GM12801 (cell line): Measurements from ENCODE around the gene EHD3.

ENCODE experiments used
- CTCF ChIP-seq: IDR thresholded peaks from one replicate; pipeline ENCODE4 v1.5.1; 2011; ENCODE audit warnings: control low read depth; ENCODE audit not compliant: insufficient read length; ENCODE audit errors: extremely low read depth

The EHD3 gene

DNA sequence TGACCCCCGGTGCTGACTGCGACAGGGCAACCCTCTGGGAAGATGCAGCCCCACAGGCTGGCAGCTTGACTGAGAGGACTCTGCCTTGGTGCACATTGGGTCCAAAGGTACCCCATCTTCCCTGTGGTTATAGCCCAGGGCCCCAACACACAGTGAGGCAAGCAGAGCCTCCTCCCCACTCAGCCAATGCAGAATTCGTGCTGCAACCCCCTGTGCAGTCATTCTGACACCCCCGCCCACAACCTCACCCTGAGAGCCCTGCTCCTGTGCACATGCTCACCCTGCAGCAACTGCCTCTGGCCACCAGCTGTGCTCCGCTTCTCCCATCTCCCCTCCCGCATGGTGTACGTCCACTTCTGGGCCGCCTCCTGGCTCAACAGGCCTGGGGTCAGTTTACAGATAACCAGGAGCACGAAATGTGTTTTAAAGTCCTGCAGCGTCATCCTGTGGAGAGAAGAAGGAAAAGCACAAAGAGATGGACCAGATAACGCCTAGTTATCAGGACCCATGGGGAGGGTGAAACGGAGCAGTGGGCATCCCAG is 41.0 kb upstream of the EHD3 start:
- TF ChIP-seq CTCF: no peak

- no peak for TF ChIP-seq CTCF
These were observed 40.1 kb upstream of the EHD3 start for GRCh38 chr2:31193806-31194205.

GRCh38 chr2:31196622-31197021 is 37.3 kb upstream of the EHD3 start:
- no peak for TF ChIP-seq CTCF

GRCh38 chr2:31197166-31197565 is 36.8 kb upstream of the EHD3 start:
- no peak for TF ChIP-seq CTCF

DNA sequence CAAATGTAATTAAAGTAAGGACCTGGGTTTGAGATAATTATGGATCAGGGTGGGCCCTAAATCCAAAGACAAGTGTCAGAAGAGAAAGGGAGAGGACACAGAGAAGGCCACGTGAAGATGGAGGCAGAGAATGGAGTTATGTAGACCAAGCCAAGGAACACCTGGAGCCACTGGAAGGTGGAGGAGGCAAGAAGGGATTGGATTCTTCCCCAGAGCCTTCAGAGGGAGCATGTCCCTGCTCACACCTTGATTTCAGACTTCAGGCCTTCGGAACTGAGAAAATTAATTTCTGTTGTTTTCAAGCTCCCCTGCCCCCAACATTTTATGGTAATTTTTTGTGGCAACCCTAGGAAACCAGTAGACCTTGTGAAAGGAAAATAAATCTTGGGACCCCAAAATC is 36.3 kb upstream of the EHD3 start:
- no peak for TF ChIP-seq CTCF

DNA sequence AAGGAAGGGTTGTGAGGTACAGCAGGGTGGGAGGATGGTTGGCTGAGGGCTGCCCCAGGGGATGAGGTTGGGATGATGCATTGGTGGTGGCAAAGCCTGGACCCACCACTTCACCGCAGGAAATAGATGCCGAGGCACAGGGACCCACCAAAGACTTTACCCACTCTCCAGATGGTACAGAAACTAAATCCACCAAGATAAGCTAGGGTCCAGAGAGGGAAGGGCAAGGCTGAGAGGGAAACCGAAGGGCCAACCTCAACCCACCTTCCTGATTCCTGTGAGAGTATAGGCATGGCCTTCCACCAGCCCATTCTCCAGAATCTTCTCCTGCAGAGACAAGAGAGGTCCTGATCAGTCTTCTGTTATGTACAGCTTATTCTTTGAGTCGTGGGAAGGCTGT is 34.7 kb upstream of the EHD3 start:
- no peak for TF ChIP-seq CTCF

- no peak for TF ChIP-seq CTCF
These were observed 33.0 kb upstream of the EHD3 start for GRCh38 chr2:31200972-31201371.

DNA sequence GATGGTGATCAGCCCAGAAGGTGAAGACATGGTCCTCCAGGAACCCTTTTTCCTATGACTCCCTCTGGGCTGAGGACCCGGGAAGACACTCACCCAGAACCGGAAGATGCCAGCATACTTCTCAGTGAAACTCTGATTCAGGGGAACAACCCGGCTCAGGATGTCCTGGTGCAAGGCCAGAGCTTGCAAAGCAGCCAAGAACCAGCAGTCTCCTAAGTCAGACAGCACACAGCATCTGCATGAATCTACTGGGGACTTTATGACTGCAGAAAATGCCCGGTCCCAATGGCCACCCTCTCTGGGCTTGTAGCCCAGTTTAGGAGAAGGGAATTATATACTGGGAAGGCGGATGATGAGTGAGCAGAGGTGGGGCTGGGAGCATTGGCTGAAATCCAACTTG is 31.9 kb upstream of the EHD3 start:
- TF ChIP-seq CTCF: no peak
